Peyer's patch (tissue), 4 donors: Measurements from ENCODE around the gene ENPP7. TPM values are rescaled to one million over a fixed set of nuclear protein-coding genes. Genes with fewer than 3 reads are reported as not detected.
"Not testable (repeated sequence)": the region's sequence is repeated elsewhere in the genome, so short reads cannot be mapped to it uniquely, and the experiment has no call there.

Experiments
- DNase-seq, 3 donors: peaks; one replicate each; pipeline ENCODE4 v3.0.0-alpha.2; 2017 to 2019
- H3K27ac ChIP-seq, 4 donors: fragments of 200-600 bp; sonication (generic); one replicate each; pipeline ENCODE4 v1.5.1; 2016 to 2019
- H3K27me3 ChIP-seq, 2 donors: fragments of 200-600 bp; sonication (generic); one replicate each; pipeline ENCODE4 v1.5.1; 2019
- H3K36me3 ChIP-seq, 3 donors: fragments of 200-600 bp; sonication (generic); one replicate each; pipeline ENCODE4 v1.5.1; 2016 to 2019
- H3K4me1 ChIP-seq, 4 donors: fragments of 200-600 bp; sonication (generic); one replicate each; pipeline ENCODE4 v1.5.1; 2016 to 2019
- H3K4me3 ChIP-seq, 4 donors: fragments of 200-600 bp; sonication (generic); 1 replicate in 3 of 4; 2 replicates in 1 of 4; pipeline ENCODE4 v1.5.1; 2016 to 2019; ENCODE audit warnings: mild to moderate bottlenecking in 1 of 4
- H3K9me3 ChIP-seq, 4 donors: fragments of 200-600 bp; sonication (generic); one replicate each; pipeline ENCODE4 v1.5.1; 2016 to 2019; ENCODE audit warnings: mild to moderate bottlenecking in 1 of 4
- POLR2A ChIP-seq, 2 donors: fragments of 450-650 bp; IDR thresholded peaks; one replicate each; pipeline ENCODE4 v1.5.1; 2017; ENCODE audit warnings: antibody characterized with exemption in 2 of 2, mild to moderate bottlenecking in 2 of 2, moderate library complexity in 2 of 2
- total RNA-seq, 4 donors: library from RNA; depleted of rRNA; stranded (reverse); fragments of >200 nt; gene quantifications; one replicate each; pipeline ENCODE4 v1.1.0, GENCODE V29; 2016
- TF ChIP-seq, protein P1 (sequence below), 6 experiments: fragments of 450-650 bp in 4 of 6; fragments of 200-600 bp in 2 of 6; sonication (generic) in 1 of 6; IDR thresholded peaks; one replicate each; pipeline ENCODE4 v1.5.1; 2017 to 2019; ENCODE audit warnings: antibody characterized with exemption in 6 of 6, mild to moderate bottlenecking in 3 of 6, moderate library complexity in 1 of 6

The ENPP7 gene
- total RNA-seq, 4 donors from 2014 or later, result 17.2 to 27.3 (median 22.5) TPM; not detected in 1

DNA sequence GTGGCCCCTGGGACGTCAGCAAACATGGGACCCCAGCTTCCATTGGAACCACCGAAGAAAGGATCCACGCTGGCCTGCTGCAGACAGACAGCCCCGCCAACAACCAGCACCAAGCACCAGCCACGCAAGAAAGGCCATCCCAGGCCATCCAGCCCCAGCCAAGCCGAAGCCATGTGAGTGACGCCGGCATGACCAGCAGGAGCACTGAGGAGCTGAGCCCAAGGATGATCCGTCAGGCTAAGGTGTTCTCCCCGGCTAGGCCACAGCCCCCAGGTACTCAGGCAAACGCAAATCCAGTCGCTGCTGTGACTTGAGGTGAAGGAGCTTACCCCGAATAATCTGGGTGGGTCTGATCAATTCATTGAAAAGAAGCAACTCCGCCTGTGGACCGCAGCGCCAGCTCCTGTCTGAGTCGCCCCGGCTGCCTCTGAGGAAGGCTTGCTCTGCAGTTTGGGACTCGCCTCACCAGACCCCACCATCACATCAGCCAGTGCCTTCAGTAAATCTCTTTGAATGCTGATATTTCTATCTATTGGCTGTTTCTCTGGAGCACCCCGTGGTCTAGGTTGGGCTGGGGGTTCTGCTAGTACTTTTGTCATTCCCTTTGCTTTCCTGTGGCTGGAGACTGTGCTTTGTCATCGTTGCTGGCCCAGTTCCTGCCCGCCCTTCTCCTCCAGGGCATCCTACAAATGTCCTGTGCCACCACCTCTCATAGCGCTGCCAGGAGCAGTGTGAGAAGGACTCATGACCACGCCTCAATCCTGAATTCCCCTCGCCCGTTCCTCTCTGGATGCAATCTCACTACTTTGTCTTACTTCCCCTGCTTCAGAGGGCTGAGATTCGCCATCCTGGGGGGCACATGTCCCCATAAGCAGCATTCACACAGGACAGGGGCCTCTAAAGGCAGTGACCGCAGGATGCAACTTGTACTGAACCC is 39.1 kb downstream of the ENPP7 start:
- no peak for TF ChIP-seq POLR2A (IDR thresholded peaks at IDR 0.05)
- TF ChIP-seq, protein P1, sequence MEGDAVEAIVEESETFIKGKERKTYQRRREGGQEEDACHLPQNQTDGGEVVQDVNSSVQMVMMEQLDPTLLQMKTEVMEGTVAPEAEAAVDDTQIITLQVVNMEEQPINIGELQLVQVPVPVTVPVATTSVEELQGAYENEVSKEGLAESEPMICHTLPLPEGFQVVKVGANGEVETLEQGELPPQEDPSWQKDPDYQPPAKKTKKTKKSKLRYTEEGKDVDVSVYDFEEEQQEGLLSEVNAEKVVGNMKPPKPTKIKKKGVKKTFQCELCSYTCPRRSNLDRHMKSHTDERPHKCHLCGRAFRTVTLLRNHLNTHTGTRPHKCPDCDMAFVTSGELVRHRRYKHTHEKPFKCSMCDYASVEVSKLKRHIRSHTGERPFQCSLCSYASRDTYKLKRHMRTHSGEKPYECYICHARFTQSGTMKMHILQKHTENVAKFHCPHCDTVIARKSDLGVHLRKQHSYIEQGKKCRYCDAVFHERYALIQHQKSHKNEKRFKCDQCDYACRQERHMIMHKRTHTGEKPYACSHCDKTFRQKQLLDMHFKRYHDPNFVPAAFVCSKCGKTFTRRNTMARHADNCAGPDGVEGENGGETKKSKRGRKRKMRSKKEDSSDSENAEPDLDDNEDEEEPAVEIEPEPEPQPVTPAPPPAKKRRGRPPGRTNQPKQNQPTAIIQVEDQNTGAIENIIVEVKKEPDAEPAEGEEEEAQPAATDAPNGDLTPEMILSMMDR (IDR thresholded peaks at IDR 0.05), result no peak
- no peaks in the 10 kb centered on the region for H3K9me3 ChIP-seq
- no peaks in the 10 kb centered on the region for H3K36me3 ChIP-seq
- no peak overlapping the region for H3K27ac ChIP-seq
- peak in 1 of 3 donors; percentile 28 for DNase-seq
- H3K4me3 ChIP-seq, result no peak overlapping the region
- peaks cover 0 to 6% of the 10 kb centered on the region in 2 donors for H3K27me3 ChIP-seq
- H3K4me1 ChIP-seq, result no peaks in the 10 kb centered on the region

DNA sequence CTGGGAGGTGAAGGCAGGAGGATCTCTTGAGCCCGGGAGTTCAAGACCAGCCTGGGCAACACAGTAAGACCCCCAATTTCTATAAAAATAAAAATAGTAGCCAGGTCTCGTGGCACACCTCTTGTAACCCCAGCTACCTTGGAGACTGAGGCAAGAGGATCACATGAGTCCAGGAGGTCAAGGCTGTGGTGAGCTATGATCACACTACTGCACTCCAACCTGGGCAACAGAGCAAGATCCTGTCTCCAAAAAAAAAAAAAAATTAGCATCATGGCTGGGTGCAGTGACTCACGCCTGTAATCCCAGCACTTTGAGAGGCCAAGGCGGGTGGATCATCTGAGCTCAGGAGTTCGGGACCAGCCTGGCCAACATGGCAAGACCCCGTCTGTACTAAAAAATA is 40.5 kb downstream of the ENPP7 start:
- Histone ChIP-seq H3K27ac (no peak overlapping the region), H3K27me3 (peaks cover 0 to 13% of the 10 kb centered on the region in 2 donors), H3K4me1 (no peaks in the 10 kb centered on the region), H3K4me3 (no peak overlapping the region), H3K9me3 (no peaks in the 10 kb centered on the region), H3K36me3 (no peaks in the 10 kb centered on the region)
- no peak for TF ChIP-seq POLR2A (IDR thresholded peaks at IDR 0.05)
- TF ChIP-seq, protein P1 (IDR thresholded peaks at IDR 0.05), result no peak
- peak in 1 of 3 donors; percentile 15 for DNase-seq

DNA sequence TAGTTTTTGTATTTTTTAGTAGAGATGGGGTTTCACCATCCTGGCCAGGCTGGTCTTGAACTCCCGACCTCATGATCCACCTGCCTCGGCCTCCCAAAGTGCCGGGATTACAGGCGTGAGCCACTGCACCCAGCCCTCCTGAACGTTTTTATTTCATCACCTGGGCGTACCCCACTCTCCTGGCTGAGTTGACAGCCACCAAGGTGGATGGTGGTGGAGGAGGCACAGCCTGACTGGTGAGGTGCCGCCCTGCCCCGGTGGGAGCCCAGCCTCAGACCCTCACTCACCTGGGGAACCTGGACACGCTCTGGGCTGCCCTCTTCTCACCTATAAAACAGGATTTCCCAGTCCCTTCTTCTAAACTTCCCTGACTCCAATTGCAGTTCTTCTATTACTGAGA is 42.0 kb downstream of the ENPP7 start:
- not testable (repeated sequence) for H3K27ac ChIP-seq, H3K36me3 ChIP-seq, H3K9me3 ChIP-seq, H3K4me3 ChIP-seq, H3K4me1 ChIP-seq
- H3K27me3 ChIP-seq, result peaks cover 0 to 24% of the 10 kb centered on the region in 2 donors
- peak in 1 of 3 donors; percentile 10 for DNase-seq

DNA sequence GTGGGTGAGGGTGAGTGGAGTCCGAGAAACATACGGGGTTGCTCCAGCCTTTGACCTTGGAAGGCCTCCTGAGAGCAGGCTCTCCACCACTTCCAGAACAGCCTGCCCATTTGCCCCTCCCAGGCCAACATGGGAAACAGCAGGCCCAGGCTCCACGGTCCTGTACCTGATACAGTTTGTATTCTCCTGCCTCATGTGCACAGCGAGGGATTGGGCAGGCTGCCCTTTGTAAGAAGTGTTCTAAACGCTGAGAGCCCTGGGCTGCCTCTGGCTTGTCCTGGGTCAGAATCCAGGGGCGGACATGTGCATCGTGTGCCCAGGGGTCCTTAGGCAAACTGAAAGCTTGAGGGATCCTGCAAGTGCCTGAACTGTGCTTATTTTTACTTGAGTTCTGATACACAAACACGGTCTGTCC is 43.8 kb downstream of the ENPP7 start:
- no peak for TF ChIP-seq POLR2A (IDR thresholded peaks at IDR 0.05)
- TF ChIP-seq, protein P1 (IDR thresholded peaks at IDR 0.05), result no peak
- Histone ChIP-seq H3K9me3 (no peaks in the 10 kb centered on the region), H3K27me3 (peaks cover 0 to 37% of the 10 kb centered on the region in 2 donors), H3K4me1 (peaks cover 2 to 20% (median 8%) of the 10 kb centered on the region in 4 donors), H3K36me3 (no peaks in the 10 kb centered on the region), H3K4me3 (no peak overlapping the region), H3K27ac (no peak overlapping the region)
- DNase-seq, result no peak

DNA sequence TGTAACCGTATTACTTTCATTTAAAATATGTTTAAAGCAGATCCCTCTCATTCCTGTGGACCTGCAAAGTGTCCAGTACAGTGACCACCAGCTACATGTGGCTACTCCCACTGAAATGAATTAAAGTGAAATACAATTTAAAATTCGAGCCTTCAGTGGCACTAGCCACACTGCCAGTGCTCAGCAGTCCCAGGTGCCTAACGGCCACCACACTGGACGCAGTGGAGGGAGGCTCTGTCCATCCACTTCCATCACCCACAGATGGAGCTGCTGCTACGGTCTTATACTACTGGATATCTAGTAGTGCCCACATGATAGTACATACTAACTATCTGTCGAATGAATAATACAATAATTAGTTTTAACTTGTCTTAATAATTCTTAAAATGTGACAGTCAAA is 44.9 kb downstream of the ENPP7 start:
- DNase-seq, result no peak
- no peaks in the 10 kb centered on the region for H3K36me3 ChIP-seq
- no peak overlapping the region for H3K27ac ChIP-seq
- H3K9me3 ChIP-seq, result no peaks in the 10 kb centered on the region
- peaks cover 2 to 20% (median 8%) of the 10 kb centered on the region in 4 donors for H3K4me1 ChIP-seq
- TF ChIP-seq, protein P1 (IDR thresholded peaks at IDR 0.05), result no peak
- TF ChIP-seq POLR2A (IDR thresholded peaks at IDR 0.05), result no peak
- peaks cover 0 to 37% of the 10 kb centered on the region in 2 donors for H3K27me3 ChIP-seq
- H3K4me3 ChIP-seq, result no peak overlapping the region

DNA sequence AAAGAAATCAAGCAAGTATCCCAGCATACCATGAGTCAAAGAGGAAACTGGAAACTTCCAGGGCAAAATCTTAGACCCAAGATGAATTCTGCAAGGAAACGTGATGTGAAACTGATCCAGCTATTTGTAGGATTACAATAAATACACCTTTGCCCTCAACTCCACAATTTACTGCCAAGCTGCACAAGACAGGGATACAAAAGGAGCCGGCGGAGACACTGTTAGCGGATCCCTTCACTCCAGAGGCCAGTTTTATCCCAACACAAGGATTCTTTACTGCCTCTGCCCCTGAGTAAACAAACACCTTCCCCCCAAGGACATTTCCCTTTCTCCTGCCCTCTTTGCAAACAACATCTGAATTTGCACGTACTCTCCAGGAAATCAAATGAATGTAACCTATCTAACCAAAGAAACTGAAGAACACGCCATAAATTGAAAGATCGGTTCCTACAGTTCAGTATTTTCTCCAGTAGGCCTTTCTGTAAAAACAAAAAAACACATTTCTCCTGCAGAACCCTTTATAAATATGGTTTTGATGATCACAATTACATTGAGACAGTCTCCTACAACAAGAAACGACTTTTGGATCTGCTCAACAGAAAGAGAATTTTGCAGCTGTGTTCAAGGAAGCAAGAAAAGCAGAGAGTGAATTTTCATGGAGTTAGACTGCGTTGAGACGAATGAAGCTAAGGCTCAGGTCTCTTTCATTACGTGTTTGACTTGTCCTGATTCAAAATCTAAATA is 45.8 kb downstream of the ENPP7 start:
- Histone ChIP-seq H3K4me3 (no peak overlapping the region), H3K27me3 (peaks cover 0 to 37% of the 10 kb centered on the region in 2 donors), H3K9me3 (no peaks in the 10 kb centered on the region), H3K36me3 (no peaks in the 10 kb centered on the region), H3K27ac (no peak overlapping the region), H3K4me1 (peaks cover 2 to 20% (median 8%) of the 10 kb centered on the region in 4 donors)
- TF ChIP-seq POLR2A (IDR thresholded peaks at IDR 0.05), result no peak
- TF ChIP-seq, protein P1 (IDR thresholded peaks at IDR 0.05), result no peak
- DNase-seq, result no peak
